K562 (cell line): ENCODE measurements around the gene PIH1D1. TPM values are rescaled to one million over a fixed set of nuclear protein-coding genes. Genes with fewer than 3 reads are reported as not detected.

Experiments
- E2F3 ChIP-seq: fragments of 250-450 bp; sonication (Bioruptor Pico); IDR thresholded peaks from 2 replicates; pipeline ENCODE4 v1.4.0; 2020; ENCODE audit warnings: mild to moderate bottlenecking
- ELF1 ChIP-seq: fragments of 200-800 bp; sonication (Bioruptor generic); IDR thresholded peaks from 2 replicates; pipeline ENCODE4 v1.6.1; 2016; ENCODE audit warnings: missing genetic modification characterization, missing compliant biosample characterization
- EP300 ChIP-seq: IDR thresholded peaks from 2 replicates; pipeline ENCODE4 v1.6.1; 2012; ENCODE audit warnings: low read length, improper control_type of control experiment
- ETV5 ChIP-seq: sonication (generic); formaldehyde crosslinking; IDR thresholded peaks from 2 replicates; pipeline ENCODE4 v1.4.0; 2020; ENCODE audit warnings: low read depth, mild to moderate bottlenecking, missing genetic modification reagents
- HMG20B ChIP-seq: fragments of 250-450 bp; sonication (Bioruptor Pico); IDR thresholded peaks from 2 replicates; pipeline ENCODE4 v1.5.0; 2021; ENCODE audit warnings: mild to moderate bottlenecking
- KDM5B ChIP-seq: fragments of 200-600 bp; sonication (generic); IDR thresholded peaks from 2 replicates; pipeline ENCODE4 v1.6.1; 2012; ENCODE audit warnings: low read depth, mild to moderate bottlenecking, moderate library complexity, low read length, control low read depth, inconsistent platforms; ENCODE audit not compliant: insufficient replicate concordance
- POLR2AphosphoS5 ChIP-seq: IDR thresholded peaks from 2 replicates; pipeline ENCODE4 v1.6.1; 2011; ENCODE audit warnings: mild to moderate bottlenecking, low read depth, low read length, moderate library complexity; ENCODE audit not compliant: control insufficient read depth, insufficient read depth
- PTRF ChIP-seq: fragments of 450-650 bp; IDR thresholded peaks from 2 replicates; pipeline ENCODE4 v1.6.1; 2016; ENCODE audit warnings: mild to moderate bottlenecking, missing genetic modification characterization, missing compliant biosample characterization
- RBM22 ChIP-seq: fragments of 200-400 bp; formaldehyde crosslinking; IDR thresholded peaks from 2 replicates; pipeline ENCODE4 v1.6.1; 2018; ENCODE audit warnings: low read length, low read depth; ENCODE audit not compliant: poor library complexity, severe bottlenecking
- TARDBP ChIP-seq: fragments of 450-650 bp; IDR thresholded peaks from 2 replicates; pipeline ENCODE4 v1.6.1; 2016
- TEAD4 ChIP-seq, 2 experiments: sonication (generic) in 1 of 2; formaldehyde crosslinking in 1 of 2; IDR thresholded peaks; 2 replicates each; pipeline versions ENCODE4 v1.6.1 to v1.8.0; 2012 to 2022; ENCODE audit warnings: borderline replicate concordance in 1 of 2, inconsistent platforms in 1 of 2, low read length in 1 of 2, mild to moderate bottlenecking in 1 of 2, missing genetic modification reagents in 1 of 2
- ZNF140 ChIP-seq: fragments of 250-450 bp; sonication (Bioruptor Pico); IDR thresholded peaks from 2 replicates; pipeline ENCODE4 v1.8.0; 2021; ENCODE audit warnings: moderate library complexity, mild to moderate bottlenecking, inconsistent platforms
- ZNF143 ChIP-seq: sonication (generic); formaldehyde crosslinking; IDR thresholded peaks from 2 replicates; pipeline ENCODE4 v1.9.0; 2022; ENCODE audit warnings: mild to moderate bottlenecking, missing genetic modification reagents
- ZNF75A ChIP-seq: fragments of 450-650 bp; formaldehyde crosslinking; IDR thresholded peaks from 2 replicates; pipeline ENCODE4 v1.4.0; 2020; ENCODE audit warnings: mild to moderate bottlenecking
- ZNF778 ChIP-seq: fragments of 450-650 bp; formaldehyde crosslinking; IDR thresholded peaks from 2 replicates; pipeline ENCODE4 v1.4.0; 2020; ENCODE audit warnings: mild to moderate bottlenecking, moderate library complexity
- polyA plus RNA-seq, 8 experiments: library from polyadenylated mRNA; depleted of rRNA in 4 of 8; stranded (reverse) in 5 of 8; unstranded in 3 of 8; fragments of >200 nt; fragmentation: Nextera tagmentation in 2 of 8; fragmentation: Illumina TruSeq in 1 of 8; extraction: Ambion mirVana in 2 of 8; extraction: Trizol in 1 of 8; gene quantifications; 2 replicates each; pipeline versions ENCODE4 v1.2.1 to v1.2.3, GENCODE V29; 2011 to 2014; ENCODE audit warnings: inconsistent platforms in 1 of 8, missing spikeins in 1 of 8
- total RNA-seq, 7 experiments: library from RNA; depleted of rRNA in 6 of 7; stranded (reverse); fragments of >200 nt in 6 of 7; fragmentation: Illumina TruSeq in 2 of 7; extraction: Trizol in 2 of 7; gene quantifications; 2 replicates each; pipeline versions ENCODE4 v1.2.1 to v1.2.3, GENCODE V29; 2011 to 2021; ENCODE audit warnings: low replicate concordance in 1 of 7
- TF ChIP-seq, protein P1 (sequence below): fragments of 450-650 bp; formaldehyde crosslinking; IDR thresholded peaks from 2 replicates; pipeline ENCODE4 v1.4.0; 2020; ENCODE audit warnings: mild to moderate bottlenecking, mixed read lengths
- TF ChIP-seq, protein P2 (sequence below), 2 experiments: fragments of 450-650 bp in 1 of 2; sonication (generic) in 1 of 2; formaldehyde crosslinking in 1 of 2; IDR thresholded peaks; 2 replicates each; pipeline versions ENCODE4 v1.7.1 to v1.9.0; 2016 to 2022; ENCODE audit warnings: inconsistent platforms in 1 of 2, mild to moderate bottlenecking in 1 of 2, missing genetic modification reagents in 1 of 2

The PIH1D1 gene
- total and polyA plus RNA-seq, 9 of the 15 experiments (the other 6 are each of a cell fraction or from before 2014, with no cell fraction given), result 26.5 to 224 (median 137) TPM

GRCh38 chr19:49497047-49497788 is 45.6 kb upstream of the PIH1D1 start (continued):
- TF ChIP-seq, protein P1, sequence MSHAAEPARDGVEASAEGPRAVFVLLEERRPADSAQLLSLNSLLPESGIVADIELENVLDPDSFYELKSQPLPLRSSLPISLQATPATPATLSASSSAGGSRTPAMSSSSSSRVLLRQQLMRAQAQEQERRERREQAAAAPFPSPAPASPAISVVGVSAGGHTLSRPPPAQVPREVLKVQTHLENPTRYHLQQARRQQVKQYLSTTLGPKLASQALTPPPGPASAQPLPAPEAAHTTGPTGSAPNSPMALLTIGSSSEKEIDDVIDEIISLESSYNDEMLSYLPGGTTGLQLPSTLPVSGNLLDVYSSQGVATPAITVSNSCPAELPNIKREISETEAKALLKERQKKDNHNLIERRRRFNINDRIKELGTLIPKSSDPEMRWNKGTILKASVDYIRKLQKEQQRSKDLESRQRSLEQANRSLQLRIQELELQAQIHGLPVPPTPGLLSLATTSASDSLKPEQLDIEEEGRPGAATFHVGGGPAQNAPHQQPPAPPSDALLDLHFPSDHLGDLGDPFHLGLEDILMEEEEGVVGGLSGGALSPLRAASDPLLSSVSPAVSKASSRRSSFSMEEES (CRISPR knock-in tag), result no peak
- TF ChIP-seq TARDBP (0 out of 2 replicates have a peak, but pooled peaks have one; percentile 23), RBM22 (no peak), ELF1 (tag) (no peak), ZNF140 (CRISPR knock-in tag) (no peak), KDM5B (peak; percentile 69), ZNF778 (CRISPR knock-in tag) (no peak), POLR2AphosphoS5 (0 out of 2 replicates have a peak, but pooled peaks have one; percentile 38), PTRF (tag) (no peak), E2F3 (CRISPR knock-in tag) (no peak), ZNF143 (CRISPR knock-in tag) (peak; percentile 89), EP300 (no peak), TEAD4 (IDR thresholded peaks at IDR 0.05; ENCODE audit: low read length) (no peak), TEAD4 (CRISPR knock-in tag; IDR thresholded peaks at IDR 0.05; ENCODE audit: borderline replicate concordance) (no peak), ETV5 (CRISPR knock-in tag) (no peak), HMG20B (CRISPR knock-in tag) (no peak), ZNF75A (CRISPR knock-in tag) (no peak)
- TF ChIP-seq, protein P2, sequence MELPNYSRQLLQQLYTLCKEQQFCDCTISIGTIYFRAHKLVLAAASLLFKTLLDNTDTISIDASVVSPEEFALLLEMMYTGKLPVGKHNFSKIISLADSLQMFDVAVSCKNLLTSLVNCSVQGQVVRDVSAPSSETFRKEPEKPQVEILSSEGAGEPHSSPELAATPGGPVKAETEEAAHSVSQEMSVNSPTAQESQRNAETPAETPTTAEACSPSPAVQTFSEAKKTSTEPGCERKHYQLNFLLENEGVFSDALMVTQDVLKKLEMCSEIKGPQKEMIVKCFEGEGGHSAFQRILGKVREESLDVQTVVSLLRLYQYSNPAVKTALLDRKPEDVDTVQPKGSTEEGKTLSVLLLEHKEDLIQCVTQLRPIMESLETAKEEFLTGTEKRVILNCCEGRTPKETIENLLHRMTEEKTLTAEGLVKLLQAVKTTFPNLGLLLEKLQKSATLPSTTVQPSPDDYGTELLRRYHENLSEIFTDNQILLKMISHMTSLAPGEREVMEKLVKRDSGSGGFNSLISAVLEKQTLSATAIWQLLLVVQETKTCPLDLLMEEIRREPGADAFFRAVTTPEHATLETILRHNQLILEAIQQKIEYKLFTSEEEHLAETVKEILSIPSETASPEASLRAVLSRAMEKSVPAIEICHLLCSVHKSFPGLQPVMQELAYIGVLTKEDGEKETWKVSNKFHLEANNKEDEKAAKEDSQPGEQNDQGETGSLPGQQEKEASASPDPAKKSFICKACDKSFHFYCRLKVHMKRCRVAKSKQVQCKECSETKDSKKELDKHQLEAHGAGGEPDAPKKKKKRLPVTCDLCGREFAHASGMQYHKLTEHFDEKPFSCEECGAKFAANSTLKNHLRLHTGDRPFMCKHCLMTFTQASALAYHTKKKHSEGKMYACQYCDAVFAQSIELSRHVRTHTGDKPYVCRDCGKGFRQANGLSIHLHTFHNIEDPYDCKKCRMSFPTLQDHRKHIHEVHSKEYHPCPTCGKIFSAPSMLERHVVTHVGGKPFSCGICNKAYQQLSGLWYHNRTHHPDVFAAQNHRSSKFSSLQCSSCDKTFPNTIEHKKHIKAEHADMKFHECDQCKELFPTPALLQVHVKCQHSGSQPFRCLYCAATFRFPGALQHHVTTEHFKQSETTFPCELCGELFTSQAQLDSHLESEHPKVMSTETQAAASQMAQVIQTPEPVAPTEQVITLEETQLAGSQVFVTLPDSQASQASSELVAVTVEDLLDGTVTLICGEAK (IDR thresholded peaks at IDR 0.05), result no peak
- TF ChIP-seq, protein P2 (CRISPR knock-in tag; IDR thresholded peaks at IDR 0.05), result no peak
